ENCODE measurements around the gene SNRPB2.

DNA sequence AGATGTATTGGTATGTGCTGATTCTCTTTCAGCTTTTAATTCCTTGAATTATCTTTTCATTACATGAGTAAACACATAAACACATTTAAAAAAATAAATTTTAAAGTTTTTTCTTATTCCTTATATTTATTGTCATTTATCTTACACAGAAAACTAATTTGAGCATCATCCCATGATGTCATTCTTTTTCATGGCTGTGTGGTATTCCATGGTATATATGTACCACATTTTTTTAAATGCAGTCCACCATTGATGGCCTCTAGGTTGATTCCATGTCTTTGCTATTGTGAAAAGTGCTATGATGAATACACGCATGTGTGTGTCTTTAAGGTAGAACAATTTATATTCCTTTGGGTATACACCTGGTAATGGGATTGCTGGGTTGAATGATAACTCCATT lies 51.7 kb downstream of the SNRPB2 start:
- TF ChIP-seq, protein P1, sequence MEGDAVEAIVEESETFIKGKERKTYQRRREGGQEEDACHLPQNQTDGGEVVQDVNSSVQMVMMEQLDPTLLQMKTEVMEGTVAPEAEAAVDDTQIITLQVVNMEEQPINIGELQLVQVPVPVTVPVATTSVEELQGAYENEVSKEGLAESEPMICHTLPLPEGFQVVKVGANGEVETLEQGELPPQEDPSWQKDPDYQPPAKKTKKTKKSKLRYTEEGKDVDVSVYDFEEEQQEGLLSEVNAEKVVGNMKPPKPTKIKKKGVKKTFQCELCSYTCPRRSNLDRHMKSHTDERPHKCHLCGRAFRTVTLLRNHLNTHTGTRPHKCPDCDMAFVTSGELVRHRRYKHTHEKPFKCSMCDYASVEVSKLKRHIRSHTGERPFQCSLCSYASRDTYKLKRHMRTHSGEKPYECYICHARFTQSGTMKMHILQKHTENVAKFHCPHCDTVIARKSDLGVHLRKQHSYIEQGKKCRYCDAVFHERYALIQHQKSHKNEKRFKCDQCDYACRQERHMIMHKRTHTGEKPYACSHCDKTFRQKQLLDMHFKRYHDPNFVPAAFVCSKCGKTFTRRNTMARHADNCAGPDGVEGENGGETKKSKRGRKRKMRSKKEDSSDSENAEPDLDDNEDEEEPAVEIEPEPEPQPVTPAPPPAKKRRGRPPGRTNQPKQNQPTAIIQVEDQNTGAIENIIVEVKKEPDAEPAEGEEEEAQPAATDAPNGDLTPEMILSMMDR (conservative IDR thresholded peaks at IDR 0.05): no peak
- no peak for TF ChIP-seq ZFX (IDR thresholded peaks at IDR 0.05)

All from C4-2B (cell line).